K562 (cell line): ENCODE data around the gene LMO7. TPM values are rescaled to one million over a fixed set of nuclear protein-coding genes. Genes with fewer than 3 reads are reported as not detected.

Experiments
- ATAC-seq: fragments of 200-7000 bp; cut with Tn5 transposase; 3 replicates; pipeline ENCODE4 v1.9.1; 2020; ENCODE audit warnings: moderate library complexity
- BruUV-seq: library from RNA; stranded (reverse); fragments of 400-500 nt; replicated peaks from 2 replicates; lab custom pipeline; 2021; lab: Mats Ljungman, UMichigan
- CTCF ChIA-PET: fragments of 300-600 bp; formaldehyde crosslinking; extraction: SDS; loops from one replicate; lab custom pipeline; 2021; ENCODE audit warnings: low intra/inter-chr PET ratio; lab: Yijun Ruan, JAX
- POLR2A ChIA-PET: fragments of 300-600, 350-650 bp; sonication (Branson Sonifier 250); formaldehyde crosslinking; extraction: SDS; loops from one replicate; lab custom pipeline; 2021; ENCODE audit warnings: antibody characterized with exemption, inconsistent platforms; lab: Yijun Ruan, JAX
- DNase-seq, 4 experiments: peaks; one replicate each; pipeline versions ENCODE4 v3.0.0 to v3.0.0-alpha.2; 2011 to 2018; ENCODE audit warnings: low spot score in 3 of 4, mixed read lengths in 3 of 4; ENCODE audit errors: extremely low read depth in 1 of 4
- FAIRE-seq: peaks from 2 replicates; lab custom pipeline; 2011; peaks lifted over from hg19 to GRCh38; lab: Jason Lieb, UNC
- H2AFZ ChIP-seq: 2 replicates; pipeline ENCODE4 v1.6.0; 2011; ENCODE audit warnings: low read depth, low read length, control low read depth, inconsistent platforms
- H3K27ac ChIP-seq: fragments of 200-600 bp; 3 replicates; pipeline ENCODE4 v1.8.0; 2011; ENCODE audit warnings: low read depth, mild to moderate bottlenecking, control low read depth, inconsistent platforms, low read length, moderate library complexity, mixed read lengths; ENCODE audit errors: extremely low read depth
- H3K27me3 ChIP-seq, 2 experiments: fragments of 300-600 bp in 1 of 2; 2 replicates in 1 of 2; 3 replicates in 1 of 2; pipeline versions ENCODE4 v1.6.0 to v1.8.0; 2011; ENCODE audit warnings: inconsistent platforms in 2 of 2, low read length in 2 of 2, mild to moderate bottlenecking in 1 of 2, mixed read lengths in 1 of 2, moderate library complexity in 1 of 2; ENCODE audit not compliant: control insufficient read depth in 2 of 2, insufficient read depth in 2 of 2
- H3K36me3 ChIP-seq: fragments of 300-600 bp; 3 replicates; pipeline ENCODE4 v1.8.0; 2011; ENCODE audit warnings: mild to moderate bottlenecking, low read length, inconsistent platforms; ENCODE audit not compliant: control insufficient read depth, insufficient read depth
- H3K4me1 ChIP-seq, 2 experiments: fragments of 200-600 bp in 1 of 2; replicated peaks in 1 of 2; 2 replicates in 1 of 2; 3 replicates in 1 of 2; pipeline versions ENCODE4 v1.5.1 to v1.8.0; 2011; ENCODE audit warnings: inconsistent platforms in 2 of 2, low read length in 2 of 2, mild to moderate bottlenecking in 1 of 2, mixed read lengths in 1 of 2, moderate library complexity in 1 of 2; ENCODE audit not compliant: control insufficient read depth in 2 of 2, insufficient read depth in 2 of 2
- H3K4me2 ChIP-seq: 2 replicates; pipeline ENCODE4 v1.6.1; 2011; ENCODE audit warnings: low read length, control low read depth, inconsistent platforms, mixed read lengths; ENCODE audit not compliant: insufficient read depth
- H3K4me3 ChIP-seq: fragments of 200-600 bp; sonication (generic), shearing (Covaris generic); 2 replicates; pipeline ENCODE4 v1.5.1; 2016; ENCODE audit warnings: control low read depth, inconsistent platforms
- H3K79me2 ChIP-seq: fragments of 200-600 bp; 3 replicates; pipeline ENCODE4 v1.8.0; 2011; ENCODE audit warnings: low read length, inconsistent platforms; ENCODE audit not compliant: control insufficient read depth, insufficient read depth
- H3K9ac ChIP-seq, 2 experiments: 2 replicates each; pipeline versions ENCODE4 v1.6.0 to v1.6.1; 2011; ENCODE audit warnings: low read depth in 2 of 2, low read length in 2 of 2, control low read depth in 1 of 2, inconsistent platforms in 1 of 2, mild to moderate bottlenecking in 1 of 2, mixed read lengths in 1 of 2; ENCODE audit not compliant: insufficient read depth in 1 of 2
- H3K9me1 ChIP-seq: one replicate; pipeline ENCODE4 v1.6.0; 2011; ENCODE audit warnings: inconsistent platforms, mild to moderate bottlenecking, low read length, moderate library complexity; ENCODE audit not compliant: control insufficient read depth, insufficient read depth
- H3K9me3 ChIP-seq: replicated peaks from 2 replicates; pipeline ENCODE4 v1.5.1; 2011; ENCODE audit warnings: low read depth, low read length, inconsistent platforms; ENCODE audit not compliant: control insufficient read depth, insufficient read depth
- H4K20me1 ChIP-seq: replicated peaks from 2 replicates; pipeline ENCODE4 v1.6.1; 2011; ENCODE audit warnings: low read length, inconsistent platforms, mixed read lengths; ENCODE audit not compliant: control insufficient read depth, insufficient read depth
- MAFF ChIP-seq: IDR thresholded peaks from 2 replicates; pipeline ENCODE4 v1.6.1; 2012; ENCODE audit warnings: low read length, improper control_type of control experiment
- MECOM ChIP-seq: fragments of 250-450 bp; sonication (Bioruptor Pico); IDR thresholded peaks from 2 replicates; pipeline ENCODE4 v1.8.0; 2022; ENCODE audit warnings: inconsistent platforms
- NCOA1 ChIP-seq: fragments of 450-650 bp; IDR thresholded peaks from 2 replicates; pipeline ENCODE4 v1.6.1; 2016; ENCODE audit warnings: low read depth
- NELFE ChIP-seq: IDR thresholded peaks from 2 replicates; pipeline ENCODE4 v1.6.1; 2011; ENCODE audit warnings: mild to moderate bottlenecking; ENCODE audit not compliant: insufficient read depth, insufficient read length
- NFIC ChIP-seq: fragments of 450-650 bp; IDR thresholded peaks from 2 replicates; pipeline ENCODE4 v1.6.1; 2017; ENCODE audit warnings: mild to moderate bottlenecking, inconsistent platforms
- SMAD4 ChIP-seq: fragments of 250-450 bp; sonication (Bioruptor Pico); conservative IDR thresholded peaks from 2 replicates; pipeline ENCODE4 v1.8.0; 2021; ENCODE audit warnings: inconsistent platforms, mild to moderate bottlenecking, moderate library complexity
- ZBTB49 ChIP-seq: sonication (generic); formaldehyde crosslinking; IDR thresholded peaks from 2 replicates; pipeline ENCODE4 v1.8.0; 2022; ENCODE audit warnings: missing genetic modification reagents, mild to moderate bottlenecking, borderline replicate concordance
- ZKSCAN1 ChIP-seq: fragments of 150-350 bp; IDR thresholded peaks from 2 replicates; pipeline ENCODE4 v1.6.1; 2016; ENCODE audit warnings: low read depth, low read length
- WGBS: fragments of 100-300 bp; shearing (Covaris generic); methylation state at CpG from one replicate; pipeline ENCODE4 v1.1.6; 2016; ENCODE audit warnings: low coverage, mixed read lengths; ENCODE audit not compliant: insufficient coverage; ENCODE audit errors: missing lambda C conversion rate; 5-methylcytosine and 5-hydroxymethylcytosine counted together
- in situ Hi-C: fragments of 300-500 bp; cut with MboI; formaldehyde crosslinking; loops from 4 replicates; pipeline ENCODE4 v1.15.0; 2018; ENCODE audit warnings: inconsistent platforms, mixed read lengths
- intact Hi-C: fragments of 100-400 bp; cut with micrococcal nuclease; formaldehyde crosslinking; loops from 2 replicates; pipeline ENCODE4 v1.14.2; 2022
- polyA plus RNA-seq, 8 experiments: library from polyadenylated mRNA; depleted of rRNA in 4 of 8; stranded (reverse) in 5 of 8; unstranded in 3 of 8; fragments of >200 nt; fragmentation: Nextera tagmentation in 2 of 8; fragmentation: Illumina TruSeq in 1 of 8; extraction: Ambion mirVana in 2 of 8; extraction: Trizol in 1 of 8; gene quantifications; 2 replicates each; pipeline versions ENCODE4 v1.2.1 to v1.2.3, GENCODE V29; 2011 to 2014; ENCODE audit warnings: inconsistent platforms in 1 of 8, missing spikeins in 1 of 8
- total RNA-seq, 7 experiments: library from RNA; depleted of rRNA in 6 of 7; stranded (reverse); fragments of >200 nt in 6 of 7; fragmentation: Illumina TruSeq in 2 of 7; extraction: Trizol in 2 of 7; gene quantifications; 2 replicates each; pipeline versions ENCODE4 v1.2.1 to v1.2.3, GENCODE V29; 2011 to 2021; ENCODE audit warnings: low replicate concordance in 1 of 7
- TF ChIP-seq, protein P1 (sequence below): fragments of 450-650 bp; formaldehyde crosslinking; IDR thresholded peaks from 2 replicates; pipeline ENCODE4 v1.4.0; 2022; ENCODE audit warnings: mild to moderate bottlenecking, moderate library complexity

Gene LMO7
- total and polyA plus RNA-seq, 9 of the 15 experiments (the other 6 are each of a cell fraction or from before 2014, with no cell fraction given), result 0.42 to 4.3 (median 1.7) TPM

GRCh38 chr13:75656425-75656989 lies 20.4 kb downstream of the LMO7 start:
- CTCF ChIA-PET, result no interaction called here
- Histone ChIP-seq H3K27me3 (no peaks in the 10 kb centered on the region), H4K20me1 (no peaks in the 10 kb centered on the region), H3K4me2 (no peak overlapping the region), H2AFZ (no peak overlapping the region), H3K4me1 (no peaks in the 10 kb centered on the region), H3K27ac (no peak overlapping the region), H3K9ac (no peak overlapping the region), H3K9me3 (no peaks in the 10 kb centered on the region), H3K9me1 (no peaks in the 10 kb centered on the region), H3K36me3 (no peaks in the 10 kb centered on the region), H3K79me2 (no peaks in the 10 kb centered on the region), H3K4me3 (no peak overlapping the region)
- POLR2A ChIA-PET, result no interaction called here
- FAIRE-seq (no peak), ATAC-seq (no peak), DNase-seq (no peak)
- no peak for TF ChIP-seq ZBTB49 (CRISPR knock-in tag)
- TF ChIP-seq MAFF, result no peak
- no peak for TF ChIP-seq ZKSCAN1
- no peak for TF ChIP-seq MECOM (CRISPR knock-in tag)
- TF ChIP-seq NCOA1, result no peak
- TF ChIP-seq, protein P1, sequence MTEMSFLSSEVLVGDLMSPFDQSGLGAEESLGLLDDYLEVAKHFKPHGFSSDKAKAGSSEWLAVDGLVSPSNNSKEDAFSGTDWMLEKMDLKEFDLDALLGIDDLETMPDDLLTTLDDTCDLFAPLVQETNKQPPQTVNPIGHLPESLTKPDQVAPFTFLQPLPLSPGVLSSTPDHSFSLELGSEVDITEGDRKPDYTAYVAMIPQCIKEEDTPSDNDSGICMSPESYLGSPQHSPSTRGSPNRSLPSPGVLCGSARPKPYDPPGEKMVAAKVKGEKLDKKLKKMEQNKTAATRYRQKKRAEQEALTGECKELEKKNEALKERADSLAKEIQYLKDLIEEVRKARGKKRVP, result no peak
- TF ChIP-seq NELFE, result no peak
- no peak for TF ChIP-seq NFIC
- TF ChIP-seq SMAD4, result no peak
- in situ Hi-C loops, result no loop called here
- intact Hi-C loops, result no loop called here
- WGBS, result 21% methylated on average over 3 of the region's 3 CpGs
- BruUV-seq, result no TSS peak
